AG09309 (cell line): ENCODE results near the gene PLA2G12B.

Experiments
- DNase-seq: peaks from one replicate; pipeline ENCODE4 v3.0.0-alpha.2; 2010; ENCODE audit warnings: low read depth
- H3K4me3 ChIP-seq: 2 replicates; pipeline ENCODE4 v1.5.1; 2011; ENCODE audit warnings: mild to moderate bottlenecking, low read depth, low read length, moderate library complexity; ENCODE audit not compliant: control insufficient read depth
- TF ChIP-seq, protein P1 (sequence below): IDR thresholded peaks from 2 replicates; pipeline ENCODE4 v1.5.1; 2011; ENCODE audit warnings: mild to moderate bottlenecking, low read depth, low read length, inconsistent platforms; ENCODE audit not compliant: insufficient read depth, control insufficient read depth; ENCODE audit errors: missing control alignments

PLA2G12B gene

DNA sequence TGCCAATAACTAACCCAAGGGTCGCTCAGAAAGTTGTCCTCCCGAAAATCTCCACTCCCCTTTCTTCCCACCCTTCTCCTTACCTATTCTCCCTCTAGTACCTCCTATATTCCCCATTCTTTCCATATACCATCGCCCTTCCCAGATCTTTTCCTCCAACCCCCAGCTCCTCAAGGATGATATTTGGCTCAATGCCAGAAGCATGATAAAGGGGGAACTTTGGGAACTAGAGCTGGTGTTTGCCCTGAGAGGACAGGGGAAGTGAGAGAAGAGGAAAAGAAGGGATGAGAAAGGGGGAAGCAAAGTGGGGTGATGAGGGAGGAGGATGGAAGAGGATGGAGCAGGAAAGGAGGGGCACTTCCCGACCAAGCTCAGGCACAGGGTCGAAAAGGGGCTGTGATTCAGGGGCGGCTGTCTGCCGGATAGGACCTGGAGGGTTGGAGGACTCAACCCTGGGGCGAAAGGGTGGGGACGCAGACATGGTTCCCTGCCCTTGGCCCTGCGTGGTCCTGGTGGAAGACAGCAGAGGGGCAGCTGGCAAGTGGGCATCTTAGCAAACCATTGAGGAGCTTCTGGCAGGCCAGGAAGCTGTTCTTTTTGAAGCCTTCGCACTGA lies 59.3 kb downstream of the PLA2G12B start:
- DNase-seq = no peak
- no peak overlapping the region for H3K4me3 ChIP-seq
- TF ChIP-seq, protein P1, sequence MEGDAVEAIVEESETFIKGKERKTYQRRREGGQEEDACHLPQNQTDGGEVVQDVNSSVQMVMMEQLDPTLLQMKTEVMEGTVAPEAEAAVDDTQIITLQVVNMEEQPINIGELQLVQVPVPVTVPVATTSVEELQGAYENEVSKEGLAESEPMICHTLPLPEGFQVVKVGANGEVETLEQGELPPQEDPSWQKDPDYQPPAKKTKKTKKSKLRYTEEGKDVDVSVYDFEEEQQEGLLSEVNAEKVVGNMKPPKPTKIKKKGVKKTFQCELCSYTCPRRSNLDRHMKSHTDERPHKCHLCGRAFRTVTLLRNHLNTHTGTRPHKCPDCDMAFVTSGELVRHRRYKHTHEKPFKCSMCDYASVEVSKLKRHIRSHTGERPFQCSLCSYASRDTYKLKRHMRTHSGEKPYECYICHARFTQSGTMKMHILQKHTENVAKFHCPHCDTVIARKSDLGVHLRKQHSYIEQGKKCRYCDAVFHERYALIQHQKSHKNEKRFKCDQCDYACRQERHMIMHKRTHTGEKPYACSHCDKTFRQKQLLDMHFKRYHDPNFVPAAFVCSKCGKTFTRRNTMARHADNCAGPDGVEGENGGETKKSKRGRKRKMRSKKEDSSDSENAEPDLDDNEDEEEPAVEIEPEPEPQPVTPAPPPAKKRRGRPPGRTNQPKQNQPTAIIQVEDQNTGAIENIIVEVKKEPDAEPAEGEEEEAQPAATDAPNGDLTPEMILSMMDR = no peak

DNA sequence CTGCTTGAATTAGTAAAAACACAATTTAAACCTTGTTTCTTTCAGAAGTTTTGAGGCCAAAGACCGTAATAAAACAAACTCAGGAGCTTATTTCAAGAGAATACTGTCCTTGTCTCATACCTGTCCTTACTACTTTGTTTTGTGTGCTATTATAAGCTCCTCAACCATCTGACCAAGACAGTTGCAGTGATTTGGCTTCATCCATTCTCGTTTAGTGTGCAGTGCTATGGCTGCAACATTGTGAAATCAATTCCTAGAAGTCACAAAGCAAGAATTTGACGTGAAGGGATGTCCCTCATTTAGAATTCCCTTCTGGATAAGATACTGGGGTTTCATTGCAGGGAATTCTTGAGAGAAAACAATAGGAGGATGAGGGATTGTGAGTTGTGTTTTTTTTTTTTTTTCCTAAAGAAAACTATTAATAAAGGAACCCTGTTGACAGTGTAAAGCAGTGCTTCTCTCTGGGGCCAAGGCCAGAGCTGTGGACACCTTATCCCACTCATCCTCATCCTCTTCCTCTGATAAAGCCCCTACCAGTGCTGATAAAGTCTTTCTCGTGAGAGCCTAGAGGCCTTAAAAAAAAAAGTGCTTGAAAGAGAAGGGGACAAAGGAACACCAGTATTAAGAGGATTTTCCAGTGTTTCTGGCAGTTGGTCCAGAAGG lies 61.3 kb downstream of the PLA2G12B start, which contains the start of gene OIT3:
OIT3 (plus strand) TSS at position 604 of the 663 bp plus-strand sequence. CDS start 60 bp downstream, outside the sequence.
- TF ChIP-seq, protein P1 = no peak
- H3K4me3 ChIP-seq = no peak within 1 kb of the TSS
- no peak for DNase-seq

DNA sequence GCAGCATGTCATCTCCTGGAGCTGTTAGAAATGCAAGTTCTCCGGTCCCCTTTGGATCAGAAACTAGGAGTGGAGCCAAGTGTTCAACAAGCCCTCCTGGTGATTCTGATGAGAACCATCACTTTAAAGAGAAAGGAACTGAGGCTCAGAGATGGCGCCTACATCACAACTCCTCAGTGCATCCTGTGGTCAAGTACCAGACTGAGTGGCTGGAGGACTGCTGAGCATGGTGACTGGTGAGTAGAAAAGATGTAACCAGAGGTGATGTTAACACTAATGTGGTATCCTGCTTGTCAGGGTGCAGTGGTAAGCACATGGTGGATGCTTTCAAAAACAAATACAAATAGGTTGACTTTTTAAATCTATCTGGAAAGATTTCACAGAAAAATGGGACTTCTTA lies 64.5 kb downstream of the PLA2G12B start:
- H3K4me3 ChIP-seq = no peak overlapping the region
- TF ChIP-seq, protein P1 = no peak

DNA sequence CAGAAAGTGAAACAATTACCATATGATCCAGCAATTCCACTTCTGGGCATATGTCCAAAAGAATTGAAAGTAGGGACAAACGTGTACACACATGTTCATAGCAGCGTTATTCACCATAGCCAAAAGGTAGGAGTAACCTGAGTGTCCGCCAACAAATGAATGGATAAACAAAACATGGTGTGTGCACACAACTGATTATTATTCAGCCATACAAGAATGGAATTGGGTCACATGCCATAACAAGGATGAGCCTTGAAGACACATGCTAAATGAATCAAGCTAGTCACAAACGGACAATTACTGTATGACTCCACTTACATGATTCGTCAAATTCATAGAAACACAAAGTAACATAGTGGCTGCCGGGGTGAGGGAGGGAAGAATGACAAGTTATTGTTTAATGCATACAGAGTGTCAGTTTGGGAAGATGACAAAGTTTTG lies 65.2 kb downstream of the PLA2G12B start:
- H3K4me3 ChIP-seq = no peak overlapping the region
- TF ChIP-seq, protein P1 = no peak
- no peak for DNase-seq

More for the DNA sequence above, 64.5 kb downstream of the PLA2G12B start:
- no peak for DNase-seq

DNA sequence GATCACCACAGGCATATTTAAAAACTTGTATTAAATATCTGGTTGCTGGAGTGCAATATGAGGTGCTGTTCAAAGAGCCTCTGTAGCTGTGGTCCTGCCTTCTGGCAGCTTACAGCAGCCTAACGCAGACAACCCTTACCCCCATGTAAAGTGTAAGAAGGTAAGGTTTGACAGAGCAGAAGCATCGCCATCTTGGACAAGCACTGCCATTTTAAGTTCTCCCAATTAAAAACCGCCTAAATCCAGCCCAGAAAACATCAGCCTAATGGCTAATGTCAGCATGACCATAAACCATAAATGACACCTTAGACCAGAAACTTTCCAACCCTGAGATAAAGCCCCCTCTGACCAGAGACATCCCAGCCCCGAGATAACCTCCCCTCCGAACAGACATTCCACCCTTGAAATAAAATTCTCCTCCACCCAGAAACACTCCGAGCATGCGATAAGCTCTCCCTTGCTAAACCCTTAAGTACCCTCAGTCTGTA lies 66.4 kb downstream of the PLA2G12B start:
- H3K4me3 ChIP-seq = no peak overlapping the region
- TF ChIP-seq, protein P1 = no peak
- DNase-seq = no peak

DNA sequence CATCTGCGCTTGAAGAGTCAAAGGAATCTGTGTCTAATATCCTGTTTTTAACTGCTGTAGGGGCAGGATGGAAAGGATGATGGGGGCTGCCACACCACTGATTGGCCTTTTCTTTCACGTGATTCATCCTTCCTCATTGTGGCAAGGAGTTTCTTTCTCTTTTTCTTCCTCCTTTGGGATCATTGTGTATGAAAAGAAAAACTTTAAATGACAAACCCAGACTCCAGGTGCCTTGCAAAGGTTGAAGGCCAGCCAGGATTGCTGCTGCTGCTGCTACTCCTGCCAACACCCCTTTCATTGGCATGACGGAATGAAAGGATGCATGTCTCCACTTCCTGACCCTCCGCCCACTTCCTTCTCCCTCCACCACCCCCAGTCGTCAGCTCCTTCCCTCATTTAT lies 67.6 kb downstream of the PLA2G12B start:
- no peak overlapping the region for H3K4me3 ChIP-seq
- TF ChIP-seq, protein P1 = no peak
- no peak for DNase-seq

DNA sequence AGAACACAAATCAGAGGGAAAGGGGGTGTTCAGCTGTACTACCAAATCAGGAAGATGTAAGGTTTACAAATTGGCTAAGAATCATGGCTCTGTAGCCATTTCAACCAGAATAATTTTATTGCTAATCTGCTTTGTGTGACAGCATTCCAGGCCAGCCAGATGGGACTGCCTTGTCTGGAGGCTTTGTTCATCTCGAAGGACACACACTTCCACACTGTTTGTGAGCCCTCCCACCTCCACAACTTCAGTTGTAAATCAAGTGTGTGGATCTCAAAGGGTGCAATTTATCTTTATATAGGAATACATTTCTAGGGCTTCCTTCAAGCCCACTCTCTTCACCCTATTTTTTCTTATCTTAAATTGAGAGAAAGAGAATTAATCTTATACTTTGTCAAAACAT lies 68.0 kb downstream of the PLA2G12B start:
- DNase-seq = no peak
- H3K4me3 ChIP-seq = no peak overlapping the region
- TF ChIP-seq, protein P1 = no peak
